ENCODE results near the gene SHROOM2. TPM values are rescaled to one million over a fixed set of nuclear protein-coding genes. Genes with fewer than 3 reads are reported as not detected.

Gene SHROOM2
- total and polyA plus RNA-seq, 7 donors, result 0.05 to 0.47 (median 0.12) TPM

GRCh38 chrX:9866633-9867032, 80.4 kb downstream of the SHROOM2 start:
- Histone ChIP-seq H3K27ac (no peak overlapping the region), H3K4me1 (no peaks in the 10 kb centered on the region), H3K4me3 (no peak overlapping the region), H3K27me3 (ENCODE audit: insufficient read depth in 3 of 3, low read length in 2 of 3) (no peaks in the 10 kb centered on the region), H3K36me3 (ENCODE audit: insufficient read depth in 1 of 2, low read depth in 1 of 2) (no peaks in the 10 kb centered on the region), H3K9me3 (no peaks in the 10 kb centered on the region)
- intact Hi-C loops (cut with DNase I), result no loop called here
- ATAC-seq (no peak), DNase-seq (no peak)
- 54 to 65% (median 64%) methylated on average over 13 of the region's 13 CpGs for WGBS, 3 donors
- TF ChIP-seq CTCF (IDR thresholded peaks at IDR 0.05), result no peak

GRCh38 chrX:9867226-9867625, 81.0 kb downstream of the SHROOM2 start:
- intact Hi-C loops (cut with DNase I), result no loop called here
- Histone ChIP-seq H3K4me3 (no peak overlapping the region), H3K36me3 (ENCODE audit: insufficient read depth in 1 of 2, low read depth in 1 of 2) (no peaks in the 10 kb centered on the region), H3K4me1 (no peaks in the 10 kb centered on the region), H3K27ac (no peak overlapping the region), H3K27me3 (ENCODE audit: insufficient read depth in 3 of 3, low read length in 2 of 3) (no peaks in the 10 kb centered on the region), H3K9me3 (no peaks in the 10 kb centered on the region)
- DNase-seq (no peak), ATAC-seq (no peak)
- no peak for TF ChIP-seq CTCF (IDR thresholded peaks at IDR 0.05)
- WGBS, 3 donors, result 71 to 78% (median 78%) methylated on average over 9 of the region's 9 CpGs

DNA sequence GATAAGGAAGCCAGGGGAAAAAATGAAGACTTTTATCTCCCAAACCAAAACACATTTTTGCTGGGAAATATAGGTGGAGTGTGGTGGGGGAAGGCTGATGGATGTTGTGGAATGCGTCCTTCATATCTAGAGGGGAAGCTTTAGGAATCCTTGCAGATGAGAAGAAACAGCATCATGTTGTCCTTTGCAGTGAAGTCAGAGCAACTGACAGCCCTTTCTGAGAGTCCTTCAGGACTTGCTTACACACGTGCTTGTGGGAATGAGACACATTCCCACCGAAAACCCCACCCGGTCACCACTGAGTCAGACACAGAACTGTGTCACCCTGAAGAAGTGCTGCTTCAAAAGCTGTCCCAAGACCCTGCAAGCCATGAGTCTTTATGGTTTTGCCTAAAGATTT, 81.5 kb downstream of the SHROOM2 start:
- Histone ChIP-seq H3K27me3 (ENCODE audit: insufficient read depth in 3 of 3, low read length in 2 of 3) (no peaks in the 10 kb centered on the region), H3K4me3 (no peak overlapping the region), H3K36me3 (ENCODE audit: insufficient read depth in 1 of 2, low read depth in 1 of 2) (no peaks in the 10 kb centered on the region), H3K9me3 (no peaks in the 10 kb centered on the region), H3K27ac (no peak overlapping the region), H3K4me1 (no peaks in the 10 kb centered on the region)
- TF ChIP-seq CTCF (IDR thresholded peaks at IDR 0.05), result no peak
- ATAC-seq (no peak), DNase-seq (no peak)
- WGBS, 3 donors, result 62 to 75% (median 63%) methylated on average over 4 of the region's 4 CpGs
- intact Hi-C loops (cut with DNase I), result loop anchor here in 1 of 2 donors (1.0 kb wide), 1 partner anchor 24 kb away; no protein-coding TSS in a partner anchor

GRCh38 chrX:9871701-9872268, 85.6 kb downstream of the SHROOM2 start:
- intact Hi-C loops (cut with DNase I), result no loop called here
- 33 to 44% (median 43%) methylated on average over 1 of the region's 1 CpG for WGBS, 3 donors
- H3K4me1 ChIP-seq, result no peaks in the 10 kb centered on the region
- DNase-seq (no peak), ATAC-seq (no peak)
- no peaks in the 10 kb centered on the region for H3K27me3 ChIP-seq (ENCODE audit: insufficient read depth in 3 of 3, low read length in 2 of 3)
- no peaks in the 10 kb centered on the region for H3K36me3 ChIP-seq (ENCODE audit: insufficient read depth in 1 of 2, low read depth in 1 of 2)
- TF ChIP-seq CTCF (IDR thresholded peaks at IDR 0.05), result no peak
- H3K9me3 ChIP-seq, result no peaks in the 10 kb centered on the region
- H3K4me3 ChIP-seq, result no peak overlapping the region
- H3K27ac ChIP-seq, result no peak overlapping the region

- no peak for DNase-seq
- 93 to 96% (median 96%) methylated on average over 12 of the region's 12 CpGs for WGBS, 3 donors
- Histone ChIP-seq H3K27ac (no peak overlapping the region), H3K36me3 (ENCODE audit: insufficient read depth in 1 of 2, low read depth in 1 of 2) (no peaks in the 10 kb centered on the region), H3K9me3 (no peaks in the 10 kb centered on the region), H3K4me1 (no peaks in the 10 kb centered on the region), H3K27me3 (ENCODE audit: insufficient read depth in 3 of 3, low read length in 2 of 3) (no peaks in the 10 kb centered on the region), H3K4me3 (no peak overlapping the region)
- TF ChIP-seq CTCF (IDR thresholded peaks at IDR 0.05), result no peak
- intact Hi-C loops (cut with DNase I), result no loop called here
- ATAC-seq, result no peak
Observed at GRCh38 chrX:9873360-9873759, 87.1 kb downstream of the SHROOM2 start.

Measured in psoas muscle (tissue), 8 donors.